Endothelial cell of umbilical vein (primary cell): Measurements from ENCODE around the gene SUCLG2. TPM values are rescaled to one million over a fixed set of nuclear protein-coding genes. Genes with fewer than 3 reads are reported as not detected.

Experiments used
- BruUV-seq: library from RNA; stranded (reverse); fragments of 400-500 nt; replicated peaks from 2 replicates; lab custom pipeline; 2021; lab: Mats Ljungman, UMichigan
- CTCF ChIA-PET: fragments of 300-600, 350-600 bp; sonication (Branson Sonifier 250); formaldehyde crosslinking; loops from one replicate; lab custom pipeline; 2021; ENCODE audit warnings: antibody characterized with exemption, inconsistent platforms; lab: Charles Lee
- POLR2A ChIA-PET: fragments of 300-600, 350-600 bp; sonication (Branson Sonifier 250); formaldehyde crosslinking; loops from one replicate; lab custom pipeline; 2021; ENCODE audit warnings: antibody characterized with exemption, inconsistent platforms; lab: Charles Lee
- DNase-seq: peaks from one replicate; pipeline ENCODE4 v3.0.0-alpha.2; 2011; ENCODE audit warnings: low read depth, low spot score
- FAIRE-seq: peaks from 2 replicates; lab custom pipeline; 2011; peaks lifted over from hg19 to GRCh38; lab: Jason Lieb, UNC
- H2AFZ ChIP-seq: 2 replicates; pipeline ENCODE4 v1.6.0; 2012; ENCODE audit warnings: low read depth, low read length, control low read depth, inconsistent platforms
- H3K27ac ChIP-seq: 2 replicates; pipeline ENCODE4 v1.5.1; 2011; ENCODE audit warnings: low read depth, mild to moderate bottlenecking, control low read depth, low read length, moderate library complexity; ENCODE audit not compliant: insufficient read depth
- H3K27me3 ChIP-seq, 2 experiments: 2 replicates each; pipeline versions ENCODE4 v1.6.0 to v1.6.1; 2011; ENCODE audit warnings: low read length in 2 of 2, mixed read lengths in 1 of 2; ENCODE audit not compliant: control insufficient read depth in 2 of 2, insufficient read depth in 2 of 2
- H3K36me3 ChIP-seq, 2 experiments: 2 replicates in 1 of 2; 3 replicates in 1 of 2; pipeline ENCODE4 v1.5.1; 2011; ENCODE audit warnings: low read length in 2 of 2, mild to moderate bottlenecking in 1 of 2, moderate library complexity in 1 of 2; ENCODE audit not compliant: control insufficient read depth in 2 of 2, insufficient read depth in 2 of 2; ENCODE audit errors: extremely low read depth in 1 of 2
- H3K4me1 ChIP-seq: 3 replicates; pipeline ENCODE4 v1.5.1; 2011; ENCODE audit warnings: mild to moderate bottlenecking, low read length; ENCODE audit not compliant: control insufficient read depth, insufficient read depth; ENCODE audit errors: extremely low read depth
- H3K4me2 ChIP-seq: 2 replicates; pipeline ENCODE4 v1.6.1; 2011; ENCODE audit warnings: low read length, control low read depth, mixed read lengths; ENCODE audit not compliant: insufficient read depth
- H3K4me3 ChIP-seq, 3 experiments: fragments of 200-600 bp in 1 of 3; sonication (generic), shearing (Covaris generic) in 1 of 3; replicated peaks in 1 of 3; 2 replicates each; pipeline ENCODE4 v1.5.1; 2011 to 2016; ENCODE audit warnings: control low read depth in 3 of 3, low read length in 3 of 3, mild to moderate bottlenecking in 2 of 3, inconsistent platforms in 1 of 3, low read depth in 1 of 3, moderate library complexity in 1 of 3; ENCODE audit not compliant: insufficient read depth in 1 of 3
- H3K79me2 ChIP-seq: 2 replicates; pipeline ENCODE4 v1.6.0; 2012; ENCODE audit warnings: low read length, inconsistent platforms; ENCODE audit not compliant: control insufficient read depth, insufficient read depth
- H3K9ac ChIP-seq: replicated peaks from 2 replicates; pipeline ENCODE3; 2011; ENCODE audit warnings: low read length, control low read depth; ENCODE audit not compliant: insufficient read depth; ENCODE audit errors: extremely low read depth
- H3K9me1 ChIP-seq: replicated peaks from 3 replicates; pipeline ENCODE4 v1.6.0; 2011; ENCODE audit warnings: mild to moderate bottlenecking, low read length; ENCODE audit not compliant: control insufficient read depth, insufficient read depth; ENCODE audit errors: extremely low read depth
- H3K9me3 ChIP-seq: replicated peaks from 2 replicates; pipeline ENCODE4 v1.5.1; 2012; ENCODE audit warnings: low read length, inconsistent platforms; ENCODE audit not compliant: control insufficient read depth, insufficient read depth
- H4K20me1 ChIP-seq: replicated peaks from 2 replicates; pipeline ENCODE3; 2011; ENCODE audit warnings: mild to moderate bottlenecking, low read length; ENCODE audit not compliant: control insufficient read depth, insufficient read depth; ENCODE audit errors: extremely low read depth
- CTCF ChIP-seq, 2 donors: IDR thresholded peaks; 1 replicate in 1 of 2; 2 replicates in 1 of 2; pipeline ENCODE4 v1.5.1; 2011; ENCODE audit warnings: low read length in 2 of 2, mild to moderate bottlenecking in 2 of 2, moderate library complexity in 2 of 2, control low read depth in 1 of 2, inconsistent platforms in 1 of 2, low read depth in 1 of 2; ENCODE audit not compliant: insufficient read depth in 1 of 2; ENCODE audit errors: extremely low read depth in 1 of 2
- EZH2 ChIP-seq: IDR thresholded peaks from 2 replicates; pipeline ENCODE4 v1.6.1; 2012; ENCODE audit warnings: borderline replicate concordance, low read depth, mild to moderate bottlenecking, moderate library complexity, low read length, inconsistent platforms; ENCODE audit not compliant: severe bottlenecking
- FOS ChIP-seq: IDR thresholded peaks from 2 replicates; pipeline ENCODE4 v1.6.1; 2011; ENCODE audit warnings: mild to moderate bottlenecking, low read length, moderate library complexity, borderline replicate concordance; ENCODE audit not compliant: insufficient read depth
- GATA2 ChIP-seq: IDR thresholded peaks from 2 replicates; pipeline ENCODE4 v1.7.0; 2011; ENCODE audit warnings: low read depth, mild to moderate bottlenecking, moderate library complexity, mixed read lengths, low read length; ENCODE audit not compliant: insufficient read length, insufficient read depth
- JUN ChIP-seq: IDR thresholded peaks from 2 replicates; pipeline ENCODE4 v1.6.1; 2011; ENCODE audit warnings: borderline replicate concordance, low read depth; ENCODE audit not compliant: insufficient read length, insufficient read depth
- MYC ChIP-seq: IDR thresholded peaks from one replicate; pipeline ENCODE4 v1.6.1; 2011; ENCODE audit warnings: mild to moderate bottlenecking, low read depth, low read length
- POLR2A ChIP-seq: IDR thresholded peaks from 2 replicates; pipeline ENCODE4 v1.6.1; 2012; ENCODE audit warnings: low read depth, mild to moderate bottlenecking, control low read depth, low read length
- POLR2AphosphoS5 ChIP-seq: IDR thresholded peaks from 2 replicates; pipeline ENCODE4 v1.6.1; 2012; ENCODE audit warnings: low read depth, mild to moderate bottlenecking, control low read depth, low read length, moderate library complexity; ENCODE audit not compliant: insufficient read depth
- dilution Hi-C: fragments of 300-500 bp; cut with MboI; formaldehyde crosslinking; loops from one replicate; pipeline ENCODE4 v1.15.0; 2019; ENCODE audit warnings: low sequenced_read_pairs; ENCODE audit not compliant: extremely low pct_ligation_motif_present
- intact Hi-C: fragments of 100-400 bp; cut with micrococcal nuclease; formaldehyde crosslinking; loops from one replicate; pipeline ENCODE4 v1.10.0; 2022
- polyA plus RNA-seq, 4 experiments: library from polyadenylated mRNA; depleted of rRNA in 3 of 4; stranded (reverse) in 3 of 4; unstranded in 1 of 4; fragments of >200 nt; gene quantifications; 2 replicates each; pipeline versions ENCODE4 v1.2.1 to v1.2.3, GENCODE V29; 2011 to 2012; ENCODE audit warnings: missing spikeins in 1 of 4
- total RNA-seq: library from RNA; stranded (reverse); gene quantifications from 2 replicates; pipeline ENCODE4 v1.2.3, GENCODE V29; 2021
- TF ChIP-seq, protein P1 (sequence below): IDR thresholded peaks from 2 replicates; pipeline ENCODE4 v1.6.1; 2011; ENCODE audit not compliant: insufficient read depth, insufficient read length

The SUCLG2 gene
- total and polyA plus RNA-seq, 2 donors (not counting 3 experiments of a cell fraction or from before 2014, with no cell fraction given), result 8.1 to 38.3 TPM

- no peak for DNase-seq
- dilution Hi-C loops, result no loop called here
- no peaks in the 10 kb centered on the region for H3K79me2 ChIP-seq
- no TSS peak for BruUV-seq
- intact Hi-C loops, result no loop called here
- no peak overlapping the region for H2AFZ ChIP-seq
- no peak overlapping the region for H3K9ac ChIP-seq
- H3K9me1 ChIP-seq, result no peaks in the 10 kb centered on the region
- CTCF ChIA-PET, result no interaction called here
- H3K9me3 ChIP-seq, result no peaks in the 10 kb centered on the region
- no peaks in the 10 kb centered on the region for H3K27me3 ChIP-seq
- H3K36me3 ChIP-seq, result no peaks in the 10 kb centered on the region
- TF ChIP-seq, protein P1, sequence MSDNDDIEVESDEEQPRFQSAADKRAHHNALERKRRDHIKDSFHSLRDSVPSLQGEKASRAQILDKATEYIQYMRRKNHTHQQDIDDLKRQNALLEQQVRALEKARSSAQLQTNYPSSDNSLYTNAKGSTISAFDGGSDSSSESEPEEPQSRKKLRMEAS, result no peak
- no peak for TF ChIP-seq CTCF (IDR thresholded peaks at IDR 0.05; ENCODE audit: extremely low read depth in 1 of 2, insufficient read depth in 1 of 2, low read depth in 1 of 2, low read length in 2 of 2)
- TF ChIP-seq EZH2, result no peak
- no peak for TF ChIP-seq GATA2
- no peak for TF ChIP-seq POLR2AphosphoS5
- TF ChIP-seq POLR2A, result no peak
- no peak for TF ChIP-seq MYC
- TF ChIP-seq JUN, result no peak
- TF ChIP-seq FOS, result no peak
- POLR2A ChIA-PET, result no interaction called here
- no peaks in the 10 kb centered on the region for H4K20me1 ChIP-seq
- no peak overlapping the region for H3K27ac ChIP-seq
- FAIRE-seq, result no peak
- no peaks in the 10 kb centered on the region for H3K4me1 ChIP-seq
- no peak overlapping the region for H3K4me3 ChIP-seq
- H3K4me2 ChIP-seq, result no peak overlapping the region
Measured at GRCh38 chr3:67325231-67325630, 329.2 kb downstream of the SUCLG2 start.
